Testis (tissue), 3 donors: ENCODE measurements around the gene DSP. TPM values are rescaled to one million over a fixed set of nuclear protein-coding genes. Genes with fewer than 3 reads are reported as not detected.

ENCODE experiments used
- DNase-seq: peaks from one replicate; pipeline ENCODE4 v3.0.0-alpha.2; 2019
- H3K27ac ChIP-seq, 2 donors: fragments of 200-600 bp; sonication (generic); one replicate each; pipeline ENCODE4 v1.5.1; 2019
- H3K27me3 ChIP-seq: fragments of 200-600 bp; sonication (generic); one replicate; pipeline ENCODE4 v1.5.1; 2019
- H3K36me3 ChIP-seq: fragments of 200-600 bp; sonication (generic); one replicate; pipeline ENCODE4 v1.5.1; 2017; ENCODE audit warnings: low read depth; ENCODE audit errors: missing control alignments
- H3K4me1 ChIP-seq: fragments of 200-600 bp; sonication (generic); one replicate; pipeline ENCODE4 v1.5.1; 2019
- H3K4me3 ChIP-seq, 2 donors: fragments of 200-600 bp; sonication (generic); one replicate each; pipeline ENCODE4 v1.5.1; 2017 to 2019
- H3K9me3 ChIP-seq: fragments of 200-600 bp; sonication (generic); one replicate; pipeline ENCODE4 v1.5.1; 2017
- POLR2A ChIP-seq: fragments of 450-650 bp; IDR thresholded peaks from one replicate; pipeline ENCODE4 v1.6.1; 2017; ENCODE audit warnings: antibody characterized with exemption, mild to moderate bottlenecking, moderate library complexity
- WGBS, 2 donors: methylation state at CpG; one replicate each; pipeline ENCODE4 v1.1.5; 2018; 5-methylcytosine and 5-hydroxymethylcytosine counted together
- intact Hi-C: fragments of 100-400 bp; cut with DNase I; formaldehyde crosslinking; loops from one replicate; pipeline ENCODE4 v1.15.1; 2023; ENCODE audit warnings: low total_unique reads
- polyA plus RNA-seq: library from polyadenylated mRNA; stranded (reverse); fragments of 350-450 nt; fragmentation: Illumina TruSeq; extraction: RNeasy Lipid Tissue Mini Kit (QIAGEN cat#74804); gene quantifications from one replicate; pipeline ENCODE4 v1.2.3, GENCODE V29; 2014; ENCODE audit warnings: low read depth, low replicate concordance; ENCODE audit not compliant: insufficient read depth
- total RNA-seq, 2 donors: library from RNA; depleted of rRNA; stranded (reverse); fragments of >200 nt; gene quantifications; one replicate each; pipeline ENCODE4 v1.2.3, GENCODE V29; 2016
- TF ChIP-seq, protein P1 (sequence below), 3 experiments: fragments of 450-650 bp in 2 of 3; fragments of 200-600 bp in 1 of 3; sonication (generic) in 1 of 3; IDR thresholded peaks; one replicate each; pipeline ENCODE4 v1.5.1; 2016 to 2019; ENCODE audit warnings: antibody characterized with exemption in 3 of 3, mild to moderate bottlenecking in 2 of 3, moderate library complexity in 1 of 3

The DSP gene
- total and polyA plus RNA-seq, 3 donors from 2014 or later, result 3.6 to 4.5 (median 4.1) TPM

DNA sequence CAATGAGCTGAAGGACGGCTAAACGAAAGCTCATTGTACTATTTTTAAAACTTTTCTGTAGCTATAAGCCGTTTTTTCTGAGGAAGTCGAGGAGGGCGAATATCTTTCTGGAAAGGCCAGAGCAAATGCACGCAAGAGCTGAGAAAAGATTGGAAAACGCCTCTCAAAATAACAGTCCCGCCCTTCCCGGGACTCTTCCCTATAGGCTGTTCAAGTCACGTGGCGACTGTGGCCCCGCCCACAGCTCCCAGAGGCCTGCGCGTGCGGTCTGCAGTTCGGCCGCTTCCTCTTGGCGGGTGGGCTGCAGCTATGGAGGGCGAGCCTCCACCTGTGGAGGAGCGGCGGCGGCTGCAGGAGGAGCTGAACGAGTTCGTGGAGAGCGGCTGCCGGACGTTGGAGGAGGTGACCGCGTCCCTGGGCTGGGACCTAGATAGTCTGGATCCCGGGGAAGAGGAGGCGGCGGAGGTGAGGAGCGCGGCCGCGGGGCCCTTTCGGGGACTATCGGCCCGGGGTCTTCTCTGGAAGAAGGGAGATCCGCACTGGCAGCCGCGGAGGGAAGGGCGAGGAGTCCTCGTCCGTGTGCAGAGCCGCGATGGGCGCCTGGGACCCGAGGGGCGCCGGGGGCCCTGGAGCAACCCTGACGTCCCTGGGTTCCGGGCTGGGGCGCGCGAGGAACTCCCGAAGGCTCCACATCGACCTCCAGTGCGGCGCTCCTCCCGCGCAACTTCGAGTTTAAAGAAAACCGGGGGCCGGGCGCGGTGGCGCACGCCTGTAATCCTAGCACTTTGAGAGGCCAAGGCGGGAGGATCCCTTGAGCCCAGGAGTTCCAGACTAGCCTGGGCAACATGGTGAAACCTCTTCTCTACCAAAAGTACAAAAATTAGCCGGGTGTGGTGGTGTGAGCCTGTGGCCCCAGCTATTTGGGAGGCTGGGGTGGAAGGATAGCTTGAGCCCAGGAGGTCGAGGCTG, 48.8 kb downstream of the DSP start, which contains the start of gene SNRNP48:
Gene SNRNP48, plus strand, starts transcription at position 250 of the 969 bp plus-strand sequence. Its CDS starts 60 bp downstream, at position 310.
- no peaks in the 10 kb centered on the region for H3K27me3 ChIP-seq
- H3K9me3 ChIP-seq, result no peaks in the 10 kb centered on the region
- peak within 1 kb of the TSS in 1 of 2 donors; percentile 76 for H3K27ac ChIP-seq
- H3K4me3 ChIP-seq, result peak within 1 kb of the TSS; percentile 84 to 88
- TF ChIP-seq POLR2A, result no peak
- TF ChIP-seq, protein P1, sequence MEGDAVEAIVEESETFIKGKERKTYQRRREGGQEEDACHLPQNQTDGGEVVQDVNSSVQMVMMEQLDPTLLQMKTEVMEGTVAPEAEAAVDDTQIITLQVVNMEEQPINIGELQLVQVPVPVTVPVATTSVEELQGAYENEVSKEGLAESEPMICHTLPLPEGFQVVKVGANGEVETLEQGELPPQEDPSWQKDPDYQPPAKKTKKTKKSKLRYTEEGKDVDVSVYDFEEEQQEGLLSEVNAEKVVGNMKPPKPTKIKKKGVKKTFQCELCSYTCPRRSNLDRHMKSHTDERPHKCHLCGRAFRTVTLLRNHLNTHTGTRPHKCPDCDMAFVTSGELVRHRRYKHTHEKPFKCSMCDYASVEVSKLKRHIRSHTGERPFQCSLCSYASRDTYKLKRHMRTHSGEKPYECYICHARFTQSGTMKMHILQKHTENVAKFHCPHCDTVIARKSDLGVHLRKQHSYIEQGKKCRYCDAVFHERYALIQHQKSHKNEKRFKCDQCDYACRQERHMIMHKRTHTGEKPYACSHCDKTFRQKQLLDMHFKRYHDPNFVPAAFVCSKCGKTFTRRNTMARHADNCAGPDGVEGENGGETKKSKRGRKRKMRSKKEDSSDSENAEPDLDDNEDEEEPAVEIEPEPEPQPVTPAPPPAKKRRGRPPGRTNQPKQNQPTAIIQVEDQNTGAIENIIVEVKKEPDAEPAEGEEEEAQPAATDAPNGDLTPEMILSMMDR (IDR thresholded peaks at IDR 0.05), result no peak
- H3K4me1 ChIP-seq, result peaks cover 7% of the 10 kb centered on the region
- intact Hi-C loops, result no loop called here
- WGBS, 2 donors, result 1% methylated on average over 36 to 72 of the region's 72 CpGs
- H3K36me3 ChIP-seq, result no peaks in the 10 kb centered on the region
- peak; percentile 98 for DNase-seq

DNA sequence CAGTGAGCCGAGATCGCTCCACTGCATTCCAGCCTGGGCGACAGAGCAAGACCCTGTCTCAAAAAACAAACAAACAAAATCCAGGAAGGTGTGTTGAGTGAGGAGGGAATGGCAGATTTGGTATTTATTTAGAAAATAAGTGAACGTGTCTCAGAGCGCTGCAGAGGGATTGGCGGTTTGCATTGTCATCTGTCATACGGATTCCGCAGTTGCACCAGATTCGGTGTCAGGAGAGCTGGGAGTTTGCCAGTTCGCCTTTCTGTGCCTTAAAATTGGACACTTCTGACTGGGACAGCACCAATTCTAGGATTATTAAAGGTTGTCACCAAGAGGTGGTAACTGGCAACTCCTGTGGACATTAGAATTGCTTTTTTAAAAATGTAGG, 49.4 kb downstream of the DSP start:
- Histone ChIP-seq H3K4me3 (peak overlapping the region; percentile 84 to 88), H3K4me1 (peaks cover 7% of the 10 kb centered on the region), H3K36me3 (no peaks in the 10 kb centered on the region), H3K27ac (peak overlapping the region in 1 of 2 donors; percentile 76), H3K9me3 (no peaks in the 10 kb centered on the region), H3K27me3 (no peaks in the 10 kb centered on the region)
- 27 to 29% methylated on average over 10 of the region's 10 CpGs for WGBS, 2 donors
- intact Hi-C loops, result no loop called here
- no peak for DNase-seq
- TF ChIP-seq, protein P1 (IDR thresholded peaks at IDR 0.05), result no peak
- no peak for TF ChIP-seq POLR2A

DNA sequence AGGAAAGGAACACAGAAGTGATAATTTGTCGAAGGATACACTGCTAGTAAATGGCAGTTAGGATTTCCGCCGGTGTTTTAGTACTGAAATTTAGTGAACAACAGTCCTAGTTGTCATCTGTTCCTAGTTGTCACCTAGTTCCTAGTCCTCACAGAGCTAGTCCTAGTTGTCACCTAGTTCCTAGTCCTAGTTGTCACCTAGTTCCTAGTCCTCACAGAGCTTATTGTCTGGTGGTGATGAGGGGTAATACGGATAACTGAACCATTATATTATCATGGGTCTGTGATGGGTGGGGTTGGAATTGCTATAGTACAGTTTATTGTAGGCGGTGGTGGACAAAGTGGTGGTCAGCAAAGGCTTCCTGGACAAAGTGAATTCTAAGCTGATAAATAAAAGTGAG, 50.3 kb downstream of the DSP start:
- no peak for DNase-seq
- H3K27ac ChIP-seq, result no peak overlapping the region
- H3K36me3 ChIP-seq, result no peaks in the 10 kb centered on the region
- no peak overlapping the region for H3K4me3 ChIP-seq
- 76 to 91% methylated on average over 5 of the region's 5 CpGs for WGBS, 2 donors
- intact Hi-C loops, result no loop called here
- peaks cover 7% of the 10 kb centered on the region for H3K4me1 ChIP-seq
- H3K9me3 ChIP-seq, result no peaks in the 10 kb centered on the region
- no peaks in the 10 kb centered on the region for H3K27me3 ChIP-seq
- TF ChIP-seq, protein P1 (IDR thresholded peaks at IDR 0.05), result no peak
- TF ChIP-seq POLR2A, result no peak

DNA sequence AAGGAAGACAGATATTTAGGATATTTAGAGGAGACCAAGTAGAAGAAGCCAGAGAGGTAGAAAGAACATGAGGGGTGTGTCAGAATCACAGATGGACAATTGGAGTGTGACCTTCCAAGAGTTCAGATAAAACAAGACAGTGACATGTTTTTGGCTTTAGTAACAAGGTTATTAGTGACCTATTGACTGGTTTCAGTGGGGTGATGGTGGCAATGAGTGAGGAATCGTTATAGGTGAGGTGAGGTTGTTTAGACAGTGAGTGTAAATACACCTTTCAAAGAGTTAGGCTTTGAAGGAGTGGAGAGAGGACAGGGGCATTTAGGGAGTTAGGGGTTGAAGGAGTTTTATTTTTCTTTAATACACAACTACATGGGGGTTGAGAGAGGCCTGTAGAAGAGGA, 51.8 kb downstream of the DSP start:
- no peak for DNase-seq
- Histone ChIP-seq H3K4me1 (peaks cover 7% of the 10 kb centered on the region), H3K27me3 (no peaks in the 10 kb centered on the region), H3K36me3 (no peaks in the 10 kb centered on the region), H3K4me3 (no peak overlapping the region), H3K9me3 (no peaks in the 10 kb centered on the region), H3K27ac (no peak overlapping the region)
- TF ChIP-seq, protein P1 (IDR thresholded peaks at IDR 0.05), result no peak
- TF ChIP-seq POLR2A, result no peak
- intact Hi-C loops, result no loop called here
- WGBS, 2 donors, result 73 to 76% methylated on average over 1 of the region's 1 CpG
